ENCODE results near the gene RIC1. TPM values are rescaled to one million over a fixed set of nuclear protein-coding genes. Genes with fewer than 3 reads are reported as not detected.
"Not testable (repeated sequence)": the region's sequence is repeated elsewhere in the genome, so short reads cannot be mapped to it uniquely, and the experiment has no call there.

The RIC1 gene
- total and polyA plus RNA-seq, 2 of the 13 experiments (the other 11 are each of a cell fraction or from before 2014, with no cell fraction given) = 18.2 to 19.0 TPM

- ATAC-seq (peak; percentile 50; the same call in 2 of the 3 replicates), FAIRE-seq (no peak), DNase-seq (ENCODE audit: low spot score) (no peak)
- no peaks in the 10 kb centered on the region for H3K36me3 ChIP-seq (replicated peaks in 1 of 2; ENCODE audit: control insufficient read depth in 1 of 2, insufficient read depth in 2 of 2, low read length in 2 of 2)
- H3K4me2 ChIP-seq (ENCODE audit: low read depth, low read length) = no peak overlapping the region
- no peaks in the 10 kb centered on the region for H3K27me3 ChIP-seq (ENCODE audit: control insufficient read depth in 1 of 2, insufficient read depth in 2 of 2, low read length in 2 of 2)
- H3K4me3 ChIP-seq (replicated peaks in 1 of 3; ENCODE audit: insufficient read depth in 1 of 3, low read depth in 2 of 3, low read length in 3 of 3) = no peak overlapping the region
- no peak overlapping the region for H3K27ac ChIP-seq (ENCODE audit: extremely low read length, insufficient read depth, low read length)
- no peak overlapping the region for H3K9ac ChIP-seq (ENCODE audit: insufficient read depth, low read depth, low read length)
- ChIA-PET POLR2A (no interaction called here), CTCF (ENCODE audit: low intra/inter-chr PET ratio, low total read pairs) (no interaction called here)
- peaks cover 6% of the 10 kb centered on the region for H3K4me1 ChIP-seq (ENCODE audit: insufficient read depth, low read length)
- TF ChIP-seq KDM5B (CRISPR knock-in tag; IDR thresholded peaks at IDR 0.05; ENCODE audit: borderline replicate concordance) (no peak), ZNF234 (CRISPR knock-in tag; conservative IDR thresholded peaks at IDR 0.05) (no peak), ZNF768 (CRISPR knock-in tag; IDR thresholded peaks at IDR 0.05) (no peak)
- BruUV-seq (replicated peaks) = no TSS peak
- H2AFZ ChIP-seq (ENCODE audit: low read length) = no peak overlapping the region
- H3K79me2 ChIP-seq (ENCODE audit: insufficient read depth, low read length) = peaks cover 33% of the 10 kb centered on the region
- intact Hi-C loops (cut with micrococcal nuclease; ENCODE audit: unreplicated experiment) = no loop called here
- H3K9me3 ChIP-seq (ENCODE audit: low read length) = no peaks in the 10 kb centered on the region
- 64% methylated on average over 3 of the region's 3 CpGs for WGBS (ENCODE audit: low lambda C conversion rate)
- in situ Hi-C loops (cut with HindIII; ENCODE audit: extremely low pct_ligation_motif_present, low pct_unique_long_range_greater_than_20kb) = no loop called here
- no peaks in the 10 kb centered on the region; the same call in 1 of the 2 replicates for H4K20me1 ChIP-seq (ENCODE audit: insufficient read depth, low read length)
These were observed 42.9 kb downstream of the RIC1 start for GRCh38 chr9:5671711-5672353.

GRCh38 chr9:5675046-5675445 lies 46.1 kb downstream of the RIC1 start:
- H2AFZ ChIP-seq (ENCODE audit: low read length); H3K36me3 ChIP-seq (replicated peaks in 1 of 2; ENCODE audit: control insufficient read depth in 1 of 2, insufficient read depth in 2 of 2, low read length in 2 of 2); DNase-seq (ENCODE audit: low spot score); intact Hi-C loops (cut with micrococcal nuclease; ENCODE audit: unreplicated experiment); H3K4me2 ChIP-seq (ENCODE audit: low read depth, low read length); FAIRE-seq; BruUV-seq (replicated peaks); H3K27ac ChIP-seq (ENCODE audit: extremely low read length, insufficient read depth, low read length); H3K9ac ChIP-seq (ENCODE audit: insufficient read depth, low read depth, low read length); H3K4me1 ChIP-seq (ENCODE audit: insufficient read depth, low read length); H3K4me3 ChIP-seq (replicated peaks in 1 of 3; ENCODE audit: insufficient read depth in 1 of 3, low read depth in 2 of 3, low read length in 3 of 3); H4K20me1 ChIP-seq (ENCODE audit: insufficient read depth, low read length); CTCF ChIA-PET (ENCODE audit: low intra/inter-chr PET ratio, low total read pairs); in situ Hi-C loops (cut with HindIII; ENCODE audit: extremely low pct_ligation_motif_present, low pct_unique_long_range_greater_than_20kb); ATAC-seq; H3K27me3 ChIP-seq (ENCODE audit: control insufficient read depth in 1 of 2, insufficient read depth in 2 of 2, low read length in 2 of 2); H3K9me3 ChIP-seq (ENCODE audit: low read length); POLR2A ChIA-PET: not testable (repeated sequence)
- H3K79me2 ChIP-seq (ENCODE audit: insufficient read depth, low read length) = peaks cover 14% of the 10 kb centered on the region
- WGBS (ENCODE audit: low lambda C conversion rate) = 98% methylated on average over 11 of the region's 11 CpGs
